ENCODE results near the gene FRMD8. TPM values are rescaled to one million over a fixed set of nuclear protein-coding genes. Genes with fewer than 3 reads are reported as not detected.
A peak's percentile ranks its signal among the peaks of the same experiment; 100 is the strongest.

FRMD8 gene
- total RNA-seq, 1 experiment from 2014 or later, result 51.1 TPM

- CTCF ChIA-PET, result no interaction called here
- intact Hi-C loops (cut with micrococcal nuclease; ENCODE audit: unreplicated experiment), result no loop called here
Observed at GRCh38 chr11:65444314-65445051, 58.0 kb downstream of the FRMD8 start.

GRCh38 chr11:65445101-65445603 lies 58.7 kb downstream of the FRMD8 start:
- ChIA-PET CTCF (no interaction called here), POLR2A (ENCODE audit: low non-redundant PET) (no interaction called here)
- no peak overlapping the region for H3K4me3 ChIP-seq (ENCODE audit: low read depth, low read length, poor library complexity, severe bottlenecking)
- DNase-seq (ENCODE audit: low spot score), result no peak
- H3K27me3 ChIP-seq (replicated peaks; ENCODE audit: insufficient read depth, low read depth, low read length, poor library complexity), result no peaks in the 10 kb centered on the region
- no peaks in the 10 kb centered on the region for H3K36me3 ChIP-seq (ENCODE audit: insufficient read depth, low read length, poor library complexity, severe bottlenecking)
- no peaks in the 10 kb centered on the region for H3K9me3 ChIP-seq (ENCODE audit: low read depth, low read length, poor library complexity, severe bottlenecking)
- intact Hi-C loops (cut with micrococcal nuclease; ENCODE audit: unreplicated experiment), result no loop called here
- H3K4me1 ChIP-seq (ENCODE audit: insufficient read depth, low read length, poor library complexity, severe bottlenecking), result no peaks in the 10 kb centered on the region
- peak overlapping the region; percentile 19 for H3K27ac ChIP-seq (ENCODE audit: low read depth, low read length, poor library complexity, severe bottlenecking)
- no peak for TF ChIP-seq EZH2 (IDR thresholded peaks at IDR 0.05; ENCODE audit: borderline replicate concordance, low read depth, low read length, poor library complexity, severe bottlenecking)
- no peak for TF ChIP-seq CTCF (conservative IDR thresholded peaks at IDR 0.05; ENCODE audit: low read depth, low read length)
- no TSS peak for BruUV-seq (replicated peaks)

More at GRCh38 chr11:65444314-65445051, 58.0 kb downstream of the FRMD8 start:
- POLR2A ChIA-PET (ENCODE audit: low non-redundant PET), result interaction anchor here (0.6 kb wide), 1 partner anchor 153 kb away, joined by 3 read pairs; no protein-coding TSS in a partner anchor
- H3K9me3 ChIP-seq (ENCODE audit: low read depth, low read length, poor library complexity, severe bottlenecking), result no peaks in the 10 kb centered on the region
- no peaks in the 10 kb centered on the region for H3K4me1 ChIP-seq (ENCODE audit: insufficient read depth, low read length, poor library complexity, severe bottlenecking)
- no peak for TF ChIP-seq EZH2 (IDR thresholded peaks at IDR 0.05; ENCODE audit: borderline replicate concordance, low read depth, low read length, poor library complexity, severe bottlenecking)
- TF ChIP-seq CTCF (conservative IDR thresholded peaks at IDR 0.05; ENCODE audit: low read depth, low read length), result no peak
- no peak for DNase-seq (ENCODE audit: low spot score)
- H3K36me3 ChIP-seq (ENCODE audit: insufficient read depth, low read length, poor library complexity, severe bottlenecking), result no peaks in the 10 kb centered on the region
- no peaks in the 10 kb centered on the region for H3K27me3 ChIP-seq (replicated peaks; ENCODE audit: insufficient read depth, low read depth, low read length, poor library complexity)
- H3K4me3 ChIP-seq (ENCODE audit: low read depth, low read length, poor library complexity, severe bottlenecking), result no peak overlapping the region
- no TSS peak for BruUV-seq (replicated peaks)
- H3K27ac ChIP-seq (ENCODE audit: low read depth, low read length, poor library complexity, severe bottlenecking), result peak overlapping the region; percentile 17

GRCh38 chr11:65445604-65446445 lies 59.4 kb downstream of the FRMD8 start:
- no TSS peak for BruUV-seq (replicated peaks)
- H3K27me3 ChIP-seq (replicated peaks; ENCODE audit: insufficient read depth, low read depth, low read length, poor library complexity), result no peaks in the 10 kb centered on the region
- CTCF ChIA-PET, result no interaction called here
- TF ChIP-seq EZH2 (IDR thresholded peaks at IDR 0.05; ENCODE audit: borderline replicate concordance, low read depth, low read length, poor library complexity, severe bottlenecking) (no peak), CTCF (conservative IDR thresholded peaks at IDR 0.05; ENCODE audit: low read depth, low read length) (no peak)
- intact Hi-C loops (cut with micrococcal nuclease; ENCODE audit: unreplicated experiment), result no loop called here
- POLR2A ChIA-PET (ENCODE audit: low non-redundant PET), result no interaction called here
- no peaks in the 10 kb centered on the region for H3K9me3 ChIP-seq (ENCODE audit: low read depth, low read length, poor library complexity, severe bottlenecking)
- no peak for DNase-seq (ENCODE audit: low spot score)
- peak overlapping the region; percentile 37 for H3K27ac ChIP-seq (ENCODE audit: low read depth, low read length, poor library complexity, severe bottlenecking)
- no peaks in the 10 kb centered on the region for H3K36me3 ChIP-seq (ENCODE audit: insufficient read depth, low read length, poor library complexity, severe bottlenecking)
- H3K4me3 ChIP-seq (ENCODE audit: low read depth, low read length, poor library complexity, severe bottlenecking), result no peak overlapping the region
- no peaks in the 10 kb centered on the region for H3K4me1 ChIP-seq (ENCODE audit: insufficient read depth, low read length, poor library complexity, severe bottlenecking)

All from A673 (cell line).